22Rv1 (cell line): ENCODE results near the gene SETD6.

ENCODE experiments used
- CTCF ChIP-seq: fragments of 450-650 bp; IDR thresholded peaks from 2 replicates; pipeline ENCODE4 v1.5.1; 2017; ENCODE audit warnings: mild to moderate bottlenecking
- ZFX ChIP-seq: fragments of 450-650 bp; IDR thresholded peaks from 2 replicates; pipeline ENCODE4 v1.6.1; 2017; ENCODE audit warnings: antibody characterized with exemption, borderline replicate concordance

- TF ChIP-seq ZFX = no peak
- TF ChIP-seq CTCF = no peak
These were observed 13.8 kb upstream of the SETD6 start for GRCh38 chr16:58501242-58502131.
